ENCODE measurements around the gene CNEP1R1. TPM values are rescaled to one million over a fixed set of nuclear protein-coding genes. Genes with fewer than 3 reads are reported as not detected.

CNEP1R1 gene
- total and polyA plus RNA-seq, 2 of the 8 experiments (the other 6 are each of a cell fraction or from before 2014, with no cell fraction given), result 10.6 to 13.6 TPM

GRCh38 chr16:49995720-49996119, 29.3 kb upstream of the CNEP1R1 start:
- no peak overlapping the region for H4K8ac ChIP-seq (ENCODE audit: extremely low read depth, insufficient read depth, low read length)
- H4K91ac ChIP-seq (replicated peaks; ENCODE audit: insufficient read length, low read length), result no peak overlapping the region
- H2BK5ac ChIP-seq (ENCODE audit: low read depth, low read length), result no peak overlapping the region
- no peak overlapping the region for H3K4me3 ChIP-seq (ENCODE audit: extremely low read depth in 1 of 4, insufficient read depth in 2 of 4, low read depth in 3 of 4, low read length in 4 of 4)
- H2BK120ac ChIP-seq (replicated peaks; ENCODE audit: low read depth, low read length), result no peak overlapping the region
- no peaks in the 10 kb centered on the region for H3K79me1 ChIP-seq (ENCODE audit: low read depth, low read length)
- no peaks in the 10 kb centered on the region for H3K23me2 ChIP-seq (ENCODE audit: low read depth, low read length)
- POLR2A ChIA-PET (ENCODE audit: partially characterized antibody), result no interaction called here
- H3K36me3 ChIP-seq (ENCODE audit: control insufficient read depth in 2 of 4, insufficient read depth in 4 of 4, low read length in 3 of 4), result no peaks in the 10 kb centered on the region
- no peak overlapping the region for H2AK5ac ChIP-seq (ENCODE audit: low read depth, low read length)
- no peak overlapping the region for H3K4ac ChIP-seq (replicated peaks; ENCODE audit: insufficient read length, low read depth, low read length)
- FAIRE-seq, result no peak
- H3K27ac ChIP-seq (ENCODE audit: low read depth, low read length), result no peak overlapping the region
- H3K9me3 ChIP-seq (ENCODE audit: insufficient read depth in 2 of 2, low read depth in 1 of 2, low read length in 1 of 2), result no peaks in the 10 kb centered on the region
- H2BK20ac ChIP-seq (ENCODE audit: low read length), result no peak overlapping the region
- H4K20me1 ChIP-seq (replicated peaks in 1 of 2; ENCODE audit: control insufficient read depth in 1 of 2, insufficient read depth in 2 of 2, low read length in 2 of 2), result no peaks in the 10 kb centered on the region
- no peak overlapping the region for H3K56ac ChIP-seq (replicated peaks; ENCODE audit: insufficient read length, low read depth, low read length)
- H3K27me3 ChIP-seq (replicated peaks in 1 of 4; ENCODE audit: control insufficient read depth in 3 of 4, extremely low read depth in 1 of 4, insufficient read depth in 3 of 4, low read length in 3 of 4), result no peaks in the 10 kb centered on the region
- no peak overlapping the region for H3K4me2 ChIP-seq (ENCODE audit: insufficient read depth in 1 of 2, low read depth in 2 of 2, low read length in 2 of 2)
- H3K79me2 ChIP-seq (ENCODE audit: control insufficient read depth in 1 of 2, insufficient read depth in 2 of 2, low read length in 2 of 2), result no peaks in the 10 kb centered on the region
- no peaks in the 10 kb centered on the region for H3K4me1 ChIP-seq (replicated peaks in 1 of 4; ENCODE audit: control insufficient read depth in 3 of 4, insufficient read depth in 4 of 4, low read length in 3 of 4)
- H2BK15ac ChIP-seq (ENCODE audit: low read length), result no peak overlapping the region
- DNase-seq (ENCODE audit: low read depth in 1 of 2, low spot score in 2 of 2), result no peak
- WGBS, 2 experiments (ENCODE audit: extremely low coverage in 1 of 2, insufficient coverage in 1 of 2, insufficient read length in 1 of 2, insufficient replicate concordance in 2 of 2, low coverage in 1 of 2, low lambda C conversion rate in 2 of 2, missing lambda C conversion rate in 1 of 2), result 82% methylated on average over 1 of the region's 1 CpG; no CpG with 5 or more reads in 1 of the 2 experiments
- no peak overlapping the region for H3K14ac ChIP-seq (ENCODE audit: insufficient read length)
- CTCF ChIA-PET (ENCODE audit: partially characterized antibody), result interaction anchor here (2.2 to 3.2 kb wide), 2 partner anchors 12 to 38 kb away, joined by 6 to 12 read pairs; no protein-coding TSS in a partner anchor
- no peak overlapping the region for H4K5ac ChIP-seq (ENCODE audit: insufficient read length, low read depth, low read length)
- no peak overlapping the region for H2BK12ac ChIP-seq (ENCODE audit: low read depth, low read length)
- no peak overlapping the region for H3K9ac ChIP-seq (replicated peaks in 1 of 4; ENCODE audit: extremely low read depth in 1 of 4, low read depth in 3 of 4, low read length in 3 of 4)
- no peak overlapping the region for H3K23ac ChIP-seq (ENCODE audit: insufficient read length)
- H2AFZ ChIP-seq (ENCODE audit: low read length), result no peak overlapping the region
- H3K18ac ChIP-seq (ENCODE audit: extremely low read depth, low read length), result no peak overlapping the region
- no peak for TF ChIP-seq SRF (IDR thresholded peaks at IDR 0.05; ENCODE audit: low read depth, low read length)
- no peak for TF ChIP-seq SIN3A (conservative IDR thresholded peaks at IDR 0.05 in 1 of 2, IDR thresholded peaks at IDR 0.05 in 1 of 2; ENCODE audit: low read depth in 1 of 2, low read length in 2 of 2)
- no peak for TF ChIP-seq CBX8 (IDR thresholded peaks at IDR 0.05; ENCODE audit: borderline replicate concordance, low read depth, low read length)
- no peak for TF ChIP-seq ATF3 (IDR thresholded peaks at IDR 0.05; ENCODE audit: insufficient read depth, low read depth, low read length)
- no peak for TF ChIP-seq TBP (IDR thresholded peaks at IDR 0.05; ENCODE audit: low read depth, low read length)
- TF ChIP-seq CHD2 (IDR thresholded peaks at IDR 0.05; ENCODE audit: low read length), result no peak
- no peak for TF ChIP-seq FOSL1 (IDR thresholded peaks at IDR 0.05; ENCODE audit: insufficient read depth, low read depth, low read length)
- no peak for TF ChIP-seq CTCF (IDR thresholded peaks at IDR 0.05; ENCODE audit: control extremely low read depth in 1 of 3, insufficient read depth in 1 of 3, low read depth in 1 of 3, low read length in 3 of 3)
- no peak for TF ChIP-seq KDM1A (IDR thresholded peaks at IDR 0.05; ENCODE audit: borderline replicate concordance, low read length)
- TF ChIP-seq E2F6 (IDR thresholded peaks at IDR 0.05), result no peak
